Urinary bladder (tissue), 4 donors: Measurements from ENCODE around the gene MYO10. TPM values are rescaled to one million over a fixed set of nuclear protein-coding genes. Genes with fewer than 3 reads are reported as not detected.

ENCODE experiments used
- DNase-seq: peaks from one replicate; pipeline ENCODE4 v3.0.0-alpha.2; 2015; ENCODE audit errors: extremely low spot score
- H3K27ac ChIP-seq: one replicate; pipeline ENCODE4 v1.5.1; 2013; ENCODE audit warnings: low read depth, mild to moderate bottlenecking, moderate library complexity
- H3K36me3 ChIP-seq: one replicate; pipeline ENCODE4 v1.6.1; 2013; ENCODE audit warnings: mild to moderate bottlenecking, moderate library complexity; ENCODE audit not compliant: insufficient read depth
- H3K4me1 ChIP-seq: one replicate; pipeline ENCODE4 v1.6.1; 2013; ENCODE audit warnings: mild to moderate bottlenecking, moderate library complexity; ENCODE audit not compliant: insufficient read depth
- H3K4me3 ChIP-seq: one replicate; pipeline ENCODE4 v1.5.1; 2013; ENCODE audit warnings: low read depth, low read length
- WGBS: extraction: QIAGEN DNeasy Blood & Tissue Kit; methylation state at CpG from one replicate; pipeline ENCODE4 v1.1.7; 2013; 5-methylcytosine and 5-hydroxymethylcytosine counted together
- polyA plus RNA-seq: library from polyadenylated mRNA; stranded (reverse); fragments of 200-250 nt; gene quantifications from one replicate; pipeline ENCODE4 v1.2.3, GENCODE V29; 2013
- total RNA-seq: library from RNA; depleted of rRNA; stranded (reverse); fragments of >200 nt; gene quantifications from one replicate; pipeline ENCODE4 v1.2.3, GENCODE V29; 2014
- donor health status: healthy with polysubstance abuse.
- donor health status: healthy.

MYO10 gene
- total and polyA plus RNA-seq, 2 donors: 4.3 to 21.3 TPM

DNA sequence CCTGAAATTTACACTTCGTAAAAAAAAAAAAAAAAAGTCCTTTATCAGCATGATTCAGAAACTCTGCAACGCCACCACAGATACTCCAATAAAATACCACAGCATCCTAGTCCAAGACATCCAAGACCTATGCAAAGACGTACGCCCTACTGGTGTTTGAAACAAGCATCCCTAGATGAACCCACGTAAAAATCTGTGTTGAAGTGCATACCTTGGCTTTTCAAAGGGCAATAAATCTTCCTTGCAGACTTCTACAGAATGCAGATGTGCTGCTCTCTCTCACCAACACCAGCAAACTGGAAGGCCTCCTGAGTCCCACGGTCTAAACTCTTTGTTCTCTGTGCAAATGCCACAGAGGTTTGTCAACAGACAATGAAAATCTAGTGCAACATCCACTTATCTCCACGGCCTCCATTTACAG, 38.8 kb downstream of the MYO10 start:
- DNase-seq: peak; percentile 8
- Histone ChIP-seq H3K27ac (no peak overlapping the region), H3K4me1 (no peaks in the 10 kb centered on the region), H3K4me3 (no peak overlapping the region), H3K36me3 (no peaks in the 10 kb centered on the region)
- WGBS: 26% methylated on average over 7 of the region's 7 CpGs

DNA sequence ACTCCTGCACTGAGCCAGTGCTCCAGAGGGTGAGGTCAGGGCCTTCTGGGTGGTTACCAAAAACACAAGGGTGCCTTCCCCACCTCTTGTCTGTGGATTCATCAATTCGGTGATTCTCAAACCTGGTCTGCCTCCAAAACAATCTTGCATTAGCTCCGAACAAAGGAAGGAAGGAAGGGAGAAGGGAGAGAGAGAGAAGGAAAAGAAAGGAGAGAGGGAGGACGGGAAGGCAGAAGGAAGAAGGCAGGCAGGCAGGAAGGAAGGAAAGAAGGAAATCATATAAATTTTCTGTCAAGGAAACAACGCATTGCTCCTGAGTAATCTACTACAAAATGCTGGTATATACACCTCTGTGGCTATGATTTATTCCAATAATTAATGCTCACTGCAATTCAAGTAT, 39.3 kb downstream of the MYO10 start:
- no peak overlapping the region for H3K4me3 ChIP-seq
- no peaks in the 10 kb centered on the region for H3K36me3 ChIP-seq
- no peaks in the 10 kb centered on the region for H3K4me1 ChIP-seq
- no peak overlapping the region for H3K27ac ChIP-seq
- DNase-seq: no peak
- 66% methylated on average over 4 of the region's 4 CpGs for WGBS

DNA sequence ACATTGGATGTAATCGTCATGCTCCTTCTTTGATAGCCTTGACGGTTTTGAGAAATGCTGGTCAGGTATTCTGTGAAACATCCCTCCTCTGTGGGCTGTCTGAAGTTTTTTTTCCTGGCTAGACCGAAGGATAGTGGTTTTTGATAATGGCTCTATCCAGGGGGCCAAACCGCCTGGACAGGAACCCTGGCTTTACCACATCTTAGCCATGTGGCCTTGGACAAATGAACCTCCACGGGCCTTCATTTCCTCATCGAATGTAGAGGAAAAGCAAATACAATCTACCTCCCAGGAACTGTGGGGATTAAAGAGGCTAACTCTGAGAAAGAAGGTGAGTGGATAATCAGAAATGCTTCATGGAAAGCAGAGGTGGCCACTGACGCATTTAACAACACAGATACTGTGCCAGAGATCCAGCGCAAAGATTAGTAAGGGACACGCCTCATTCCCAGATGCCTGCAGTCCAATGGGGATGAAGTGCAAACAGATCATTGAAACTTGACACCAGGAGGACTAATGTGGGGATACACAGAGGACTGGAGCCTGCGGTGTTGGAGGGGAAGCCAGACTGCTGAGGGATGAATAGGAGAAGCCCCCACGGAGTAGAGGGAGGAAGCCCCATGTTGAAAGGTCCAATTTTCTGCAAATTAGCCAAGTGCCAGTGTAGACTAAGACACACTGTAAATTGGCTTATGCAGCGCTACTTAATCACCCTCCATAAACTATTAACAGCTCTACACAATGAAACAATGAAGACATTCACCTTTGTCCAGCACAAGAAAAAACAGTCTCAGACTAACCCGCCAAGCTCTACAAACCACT, 41.6 kb downstream of the MYO10 start:
- DNase-seq: peak; percentile 18
- 71% methylated on average over 13 of the region's 13 CpGs for WGBS
- Histone ChIP-seq H3K27ac (no peak overlapping the region), H3K36me3 (no peaks in the 10 kb centered on the region), H3K4me3 (no peak overlapping the region), H3K4me1 (no peaks in the 10 kb centered on the region)

DNA sequence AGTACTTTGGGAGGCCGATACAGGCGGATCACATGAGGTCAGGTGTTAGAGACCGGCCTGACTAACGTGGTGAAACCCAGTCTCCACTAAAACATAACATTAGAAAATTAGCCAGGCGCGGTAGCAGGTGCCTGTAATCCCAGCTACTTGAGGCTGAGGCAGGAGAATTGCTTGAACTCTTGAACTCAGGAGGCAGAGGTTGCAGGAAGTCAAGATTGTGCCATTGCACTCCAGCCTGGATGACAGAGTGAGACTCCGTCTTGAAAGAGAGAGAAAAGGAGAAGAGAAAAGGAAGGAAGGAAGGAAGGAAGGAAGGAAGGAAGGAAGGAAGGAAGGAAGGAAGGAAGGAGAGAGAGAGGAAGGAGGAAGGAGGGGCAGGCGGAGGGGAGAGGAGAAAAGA, 45.1 kb downstream of the MYO10 start:
- H3K4me1 ChIP-seq: no peaks in the 10 kb centered on the region
- no peak overlapping the region for H3K27ac ChIP-seq
- DNase-seq: no peak
- no peak overlapping the region for H3K4me3 ChIP-seq
- no peaks in the 10 kb centered on the region for H3K36me3 ChIP-seq
- 84% methylated on average over 8 of the region's 8 CpGs for WGBS

DNA sequence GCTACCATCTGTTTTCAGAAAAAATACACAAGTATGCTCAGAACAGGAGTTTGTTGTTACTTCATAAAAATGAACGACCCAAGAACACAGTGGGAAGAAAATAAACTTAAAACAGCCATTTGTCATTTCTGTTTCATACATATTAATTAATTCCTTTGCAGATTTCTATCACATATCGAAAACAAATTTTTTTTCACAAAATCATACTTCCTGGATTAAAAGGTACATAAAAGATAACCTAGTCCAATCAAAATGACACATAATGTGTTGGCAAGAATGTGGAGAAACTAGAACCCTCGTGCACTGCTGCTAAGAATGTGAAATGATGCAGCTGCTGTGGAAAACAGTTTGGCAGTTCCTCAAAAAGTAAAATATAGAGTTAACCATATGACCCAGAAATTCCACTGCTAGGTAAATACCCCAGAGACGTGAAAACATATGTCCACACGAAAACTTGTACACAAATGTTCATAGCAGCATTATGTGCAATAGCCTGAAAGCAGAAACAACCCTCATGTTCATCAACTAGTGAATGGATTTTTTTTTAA, 46.0 kb downstream of the MYO10 start:
- WGBS: 31% methylated on average over 5 of the region's 5 CpGs
- H3K36me3 ChIP-seq: no peaks in the 10 kb centered on the region
- DNase-seq: peak; percentile 18
- no peaks in the 10 kb centered on the region for H3K4me1 ChIP-seq
- no peak overlapping the region for H3K27ac ChIP-seq
- no peak overlapping the region for H3K4me3 ChIP-seq

DNA sequence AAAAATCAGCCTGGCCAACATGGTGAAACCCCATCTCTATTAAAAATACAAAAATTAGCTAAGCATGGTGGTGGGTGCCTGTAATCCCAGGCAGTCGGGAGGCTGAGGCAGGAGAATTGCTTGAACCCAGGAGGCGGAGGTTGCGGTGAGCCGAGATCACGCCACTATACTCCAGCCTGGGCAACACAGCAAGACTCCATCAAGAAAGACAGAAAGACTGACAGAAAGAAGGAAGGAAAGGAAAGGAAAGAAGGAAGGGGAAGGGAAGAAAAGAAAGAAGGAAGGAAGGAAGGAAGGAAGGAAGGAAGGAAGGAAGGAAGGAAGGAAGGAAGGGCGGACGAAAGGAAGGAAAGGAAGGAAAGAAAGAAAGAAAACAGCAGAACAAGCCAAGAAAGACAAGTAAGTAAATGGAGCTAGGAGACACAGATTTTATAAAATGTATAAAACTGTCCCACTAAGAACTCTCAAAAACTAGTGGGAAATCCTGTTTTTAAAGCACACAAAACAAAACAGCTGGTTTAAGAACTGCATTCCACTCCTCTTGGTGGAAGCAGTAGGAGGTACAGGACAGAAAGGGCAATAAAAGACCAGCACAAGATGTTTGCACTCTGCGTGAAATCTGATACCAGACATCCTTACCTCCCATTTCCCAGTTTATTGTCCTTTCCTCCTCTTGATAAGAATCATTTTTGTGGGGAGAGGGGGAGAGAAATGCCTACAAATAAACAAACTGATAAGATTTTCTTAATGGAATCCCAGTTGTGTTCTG, 46.7 kb downstream of the MYO10 start:
- no peak overlapping the region for H3K27ac ChIP-seq
- H3K4me1 ChIP-seq: no peaks in the 10 kb centered on the region
- 79% methylated on average over 8 of the region's 8 CpGs for WGBS
- H3K36me3 ChIP-seq: no peaks in the 10 kb centered on the region
- DNase-seq: peak; percentile 73
- no peak overlapping the region for H3K4me3 ChIP-seq

DNA sequence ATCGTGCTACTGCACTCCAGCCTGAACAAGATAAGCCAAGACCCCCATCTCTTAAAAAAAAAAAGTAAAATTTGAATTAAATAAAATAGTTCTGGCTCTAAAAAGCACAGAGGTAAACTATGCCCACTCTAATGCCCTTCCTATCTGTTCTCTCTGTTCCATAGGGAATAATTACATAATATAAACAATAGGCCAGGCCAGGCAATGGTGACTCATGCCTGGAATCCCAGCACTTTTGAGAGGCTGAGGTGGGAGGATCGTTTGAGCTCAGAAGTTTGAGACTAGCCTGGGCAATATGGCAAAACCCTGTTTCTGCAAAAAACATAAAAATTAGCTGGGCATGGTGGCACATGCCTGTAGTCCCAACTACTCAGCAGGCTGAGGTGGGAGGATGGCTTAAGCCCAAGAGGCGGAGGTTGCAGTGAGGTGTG, 47.4 kb downstream of the MYO10 start:
- Histone ChIP-seq H3K27ac (no peak overlapping the region), H3K4me1 (no peaks in the 10 kb centered on the region), H3K36me3 (no peaks in the 10 kb centered on the region), H3K4me3 (no peak overlapping the region)
- DNase-seq: no peak
- 71% methylated on average over 3 of the region's 3 CpGs for WGBS

DNA sequence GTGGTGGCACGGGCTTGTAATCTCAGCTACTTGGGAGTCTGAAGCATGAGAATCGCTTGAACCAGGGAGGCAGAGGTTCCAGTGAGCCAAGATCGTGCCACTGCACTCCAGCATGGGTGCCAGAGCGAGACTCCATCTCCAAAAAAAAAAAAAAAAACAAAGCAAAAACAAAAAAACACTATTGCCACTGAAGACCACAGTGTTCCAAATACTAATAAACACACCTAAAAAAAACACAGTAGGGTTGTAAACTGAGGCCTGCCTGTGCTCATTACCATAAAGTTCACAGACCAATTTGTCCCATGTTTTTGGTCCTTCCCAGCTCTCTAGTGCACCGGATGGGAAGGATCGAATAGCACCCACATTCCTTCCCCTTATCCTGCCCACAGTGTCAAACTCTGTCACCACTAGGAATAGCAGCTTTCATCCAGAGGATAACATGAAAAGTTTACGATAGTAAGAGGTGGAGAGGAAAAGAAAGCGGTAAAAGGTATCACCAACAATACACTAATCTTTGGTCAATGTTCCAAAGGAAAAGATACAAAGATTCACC, 49.2 kb downstream of the MYO10 start:
- Histone ChIP-seq H3K27ac (no peak overlapping the region), H3K4me3 (no peak overlapping the region), H3K4me1 (no peaks in the 10 kb centered on the region), H3K36me3 (no peaks in the 10 kb centered on the region)
- no peak for DNase-seq
- WGBS: 89% methylated on average over 8 of the region's 8 CpGs

DNA sequence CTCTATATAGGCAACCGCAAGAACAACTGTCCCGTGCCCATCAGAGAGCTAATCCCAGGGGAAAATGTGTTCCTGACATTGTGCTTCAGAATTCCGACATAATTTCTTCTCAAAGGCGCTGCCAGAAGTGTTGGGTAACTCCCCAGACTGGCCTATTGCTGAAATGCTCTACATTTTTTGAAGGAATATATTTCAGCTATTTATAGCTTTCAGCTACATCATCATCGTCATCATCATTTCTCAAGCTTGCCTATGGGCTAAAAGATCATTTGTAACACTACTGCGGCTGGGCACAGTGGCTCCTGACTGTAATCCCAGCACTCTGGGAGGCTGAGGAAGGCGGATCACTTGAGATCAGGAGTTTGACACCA, 49.7 kb downstream of the MYO10 start:
- no peak overlapping the region for H3K27ac ChIP-seq
- H3K4me3 ChIP-seq: no peak overlapping the region
- no peaks in the 10 kb centered on the region for H3K36me3 ChIP-seq
- DNase-seq: no peak
- 79% methylated on average over 7 of the region's 7 CpGs for WGBS
- H3K4me1 ChIP-seq: no peaks in the 10 kb centered on the region

DNA sequence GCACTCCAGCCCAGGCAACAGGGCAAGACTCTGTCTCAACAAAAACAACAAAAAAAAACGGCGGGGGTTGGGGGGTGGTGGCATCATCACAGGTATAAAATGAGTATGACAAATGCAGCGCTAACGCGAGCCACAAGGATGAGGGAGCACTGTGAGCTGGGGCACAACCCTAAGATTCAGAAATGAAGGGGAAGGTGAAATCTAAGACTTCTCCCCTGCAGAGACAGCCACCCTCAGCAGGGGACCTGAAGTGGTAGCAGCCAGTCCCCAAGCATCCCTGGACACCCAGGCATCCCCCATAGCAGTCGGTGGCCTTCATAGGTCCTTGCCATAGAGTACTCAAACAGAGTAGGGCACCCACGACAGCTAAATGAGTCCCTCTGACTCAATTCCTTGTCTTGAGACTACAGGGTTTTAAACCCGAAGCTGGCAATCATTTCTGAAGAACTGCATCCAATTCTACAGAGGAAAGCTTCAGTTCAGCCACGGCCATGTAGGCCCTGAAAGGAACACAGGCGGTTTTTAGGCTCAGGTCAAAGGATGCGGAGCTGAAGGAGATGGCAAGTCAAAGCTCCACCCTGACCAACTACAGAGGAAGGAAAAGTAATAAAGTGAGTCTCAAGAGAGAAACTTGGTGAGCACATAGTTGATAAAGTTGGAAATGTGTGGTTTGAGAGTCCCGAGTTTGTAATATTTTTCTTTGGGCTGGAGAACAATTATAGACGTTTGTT, 50.3 kb downstream of the MYO10 start:
- 90% methylated on average over 13 of the region's 13 CpGs for WGBS
- no peak overlapping the region for H3K27ac ChIP-seq

DNA sequence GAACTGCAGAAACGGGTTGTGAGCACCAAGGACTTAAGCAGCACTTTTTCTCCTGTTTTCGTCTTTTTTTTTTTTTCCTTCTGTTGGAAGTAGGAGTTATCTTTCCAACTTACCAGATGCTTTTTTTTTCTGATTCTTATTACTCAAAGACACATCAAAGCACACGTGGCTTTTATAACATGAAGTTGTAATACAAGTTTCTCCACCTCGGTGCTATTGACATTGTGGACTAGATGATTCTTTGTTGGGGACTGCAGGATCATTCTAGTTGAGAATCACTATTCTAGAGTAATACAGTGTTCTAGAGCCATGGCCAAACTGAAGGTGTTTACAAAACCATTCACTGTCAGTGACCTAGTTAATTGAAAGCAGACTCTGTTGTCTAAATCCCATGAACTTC, 51.5 kb downstream of the MYO10 start:
- no peak overlapping the region for H3K4me3 ChIP-seq
- H3K4me1 ChIP-seq: no peaks in the 10 kb centered on the region
- H3K27ac ChIP-seq: no peak overlapping the region
- no peaks in the 10 kb centered on the region for H3K36me3 ChIP-seq
- 73% methylated on average over 4 of the region's 4 CpGs for WGBS
- DNase-seq: no peak

More for the DNA sequence above, 50.3 kb downstream of the MYO10 start:
- DNase-seq: no peak
- H3K4me3 ChIP-seq: no peak overlapping the region
- no peaks in the 10 kb centered on the region for H3K4me1 ChIP-seq
- H3K36me3 ChIP-seq: no peaks in the 10 kb centered on the region

DNA sequence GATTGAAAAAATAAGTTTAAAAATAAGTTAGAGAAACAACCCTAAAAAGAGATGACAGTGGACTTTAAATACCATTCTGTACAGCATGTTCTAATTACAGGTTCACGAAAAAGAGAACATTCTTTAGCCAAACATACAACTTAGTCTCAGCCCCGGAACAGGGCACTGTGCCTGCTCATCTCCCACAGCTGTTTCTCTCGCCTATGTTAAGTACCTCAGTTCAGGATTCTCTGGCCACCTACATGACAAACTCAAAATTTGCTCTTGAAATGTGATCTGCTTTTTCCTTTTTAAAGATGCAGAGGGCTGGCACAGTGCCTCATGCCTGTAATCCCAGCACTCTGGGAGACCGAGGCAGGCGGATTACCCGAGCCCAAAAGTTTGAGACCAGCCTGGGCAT, 52.3 kb downstream of the MYO10 start:
- Histone ChIP-seq H3K27ac (no peak overlapping the region), H3K4me3 (no peak overlapping the region), H3K4me1 (no peaks in the 10 kb centered on the region), H3K36me3 (no peaks in the 10 kb centered on the region)
- WGBS: 76% methylated on average over 6 of the region's 6 CpGs
- no peak for DNase-seq

DNA sequence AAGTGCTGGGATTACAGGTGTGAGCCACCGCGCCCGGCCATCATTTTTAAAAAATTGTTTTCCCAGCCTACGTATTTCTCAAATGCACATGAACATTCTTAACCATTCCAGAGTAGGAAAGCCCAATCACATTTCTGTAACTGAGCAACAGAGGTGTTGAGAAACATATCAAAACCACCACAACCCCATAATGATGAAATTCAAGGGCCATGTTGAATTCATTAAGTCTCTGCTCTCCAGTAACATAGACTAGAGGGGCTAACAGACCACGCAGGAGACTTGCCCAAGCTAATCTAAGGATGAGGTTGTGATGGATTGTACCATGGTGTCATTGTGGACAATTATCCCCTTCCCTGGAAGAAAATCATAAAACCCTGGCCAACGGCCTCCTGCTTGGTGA, 52.9 kb downstream of the MYO10 start:
- DNase-seq: no peak
- 99% methylated on average over 6 of the region's 6 CpGs for WGBS
- Histone ChIP-seq H3K4me3 (no peak overlapping the region), H3K27ac (no peak overlapping the region), H3K4me1 (no peaks in the 10 kb centered on the region), H3K36me3 (no peaks in the 10 kb centered on the region)
